Suprapubic skin (tissue), 4 donors: ENCODE data around the gene TBX4. TPM values are rescaled to one million over a fixed set of nuclear protein-coding genes. Genes with fewer than 3 reads are reported as not detected.
"Not testable (repeated sequence)": the region's sequence is repeated elsewhere in the genome, so short reads cannot be mapped to it uniquely, and the experiment has no call there.

Experiments used
- DNase-seq, 2 donors: peaks; one replicate each; pipeline ENCODE4 v3.0.0-alpha.2; 2019; ENCODE audit warnings: low spot score in 2 of 2
- H3K27ac ChIP-seq: fragments of 200-600 bp; sonication (generic); one replicate; pipeline ENCODE4 v1.5.1; 2019
- H3K27me3 ChIP-seq: fragments of 200-600 bp; sonication (generic); one replicate; pipeline ENCODE4 v1.5.1; 2019
- H3K36me3 ChIP-seq: fragments of 200-600 bp; sonication (generic); one replicate; pipeline ENCODE4 v1.5.1; 2019
- H3K4me1 ChIP-seq: fragments of 200-600 bp; sonication (generic); one replicate; pipeline ENCODE4 v1.5.1; 2019
- H3K4me3 ChIP-seq: fragments of 200-600 bp; sonication (generic); one replicate; pipeline ENCODE4 v1.5.1; 2019; ENCODE audit warnings: mild to moderate bottlenecking
- H3K9me3 ChIP-seq: fragments of 200-600 bp; sonication (generic); one replicate; pipeline ENCODE4 v1.5.1; 2019
- EP300 ChIP-seq: sonication (generic); formaldehyde crosslinking; IDR thresholded peaks from one replicate; pipeline ENCODE4 v1.6.1; 2017; ENCODE audit warnings: antibody characterized with exemption
- POLR2A ChIP-seq, 2 donors: fragments of 450-650 bp; IDR thresholded peaks; one replicate each; pipeline ENCODE4 v1.6.1; 2017; ENCODE audit warnings: antibody characterized with exemption in 2 of 2, mild to moderate bottlenecking in 2 of 2, moderate library complexity in 2 of 2
- POLR2AphosphoS5 ChIP-seq, 3 donors: sonication (generic); formaldehyde crosslinking; IDR thresholded peaks; one replicate each; pipeline ENCODE4 v1.6.1; 2017; ENCODE audit warnings: antibody characterized with exemption in 3 of 3
- WGBS: methylation state at CpG from one replicate; pipeline ENCODE4 v1.1.5; 2018; 5-methylcytosine and 5-hydroxymethylcytosine counted together
- total RNA-seq, 4 donors: library from RNA; depleted of rRNA; stranded (reverse); fragments of >200 nt; gene quantifications; one replicate each; pipeline ENCODE4 v1.1.0, GENCODE V29; 2016
- TF ChIP-seq, protein P1 (sequence below), 2 donors: fragments of 200-600 bp in 1 of 2; fragments of 450-650 bp in 1 of 2; sonication (generic) in 1 of 2; IDR thresholded peaks; one replicate each; pipeline ENCODE4 v1.5.1; 2016 to 2019; ENCODE audit warnings: antibody characterized with exemption in 2 of 2, mild to moderate bottlenecking in 1 of 2, moderate library complexity in 1 of 2

The TBX4 gene
- total RNA-seq, 4 donors from 2014 or later: 0.30 to 0.56 TPM; not detected in 2

DNA sequence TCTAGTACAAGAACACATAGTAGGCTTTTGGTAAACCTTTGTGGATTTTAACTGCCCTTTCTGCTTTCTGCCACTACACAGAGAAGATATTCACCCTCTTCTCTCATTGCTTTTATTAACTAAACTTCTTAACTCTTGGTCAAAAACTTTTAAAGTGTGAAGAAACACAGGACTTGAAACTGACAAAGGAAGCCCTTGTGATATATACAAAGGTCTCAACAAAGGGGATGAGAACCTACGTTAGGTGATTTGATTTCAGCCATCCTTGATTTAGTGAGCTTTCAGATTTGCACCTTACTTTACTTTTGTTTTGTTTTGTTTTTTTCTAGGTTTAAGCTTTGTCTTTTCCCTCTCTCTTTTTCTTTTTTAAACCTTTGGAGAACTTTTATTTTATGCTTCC is 66.9 kb downstream of the TBX4 start:
- Histone ChIP-seq H3K27me3 (peaks cover 8% of the 10 kb centered on the region), H3K36me3 (no peaks in the 10 kb centered on the region), H3K4me3 (no peak overlapping the region), H3K4me1 (no peaks in the 10 kb centered on the region), H3K27ac (no peak overlapping the region), H3K9me3 (no peaks in the 10 kb centered on the region)
- WGBS: 67% methylated on average over 1 of the region's 1 CpG
- TF ChIP-seq, protein P1, sequence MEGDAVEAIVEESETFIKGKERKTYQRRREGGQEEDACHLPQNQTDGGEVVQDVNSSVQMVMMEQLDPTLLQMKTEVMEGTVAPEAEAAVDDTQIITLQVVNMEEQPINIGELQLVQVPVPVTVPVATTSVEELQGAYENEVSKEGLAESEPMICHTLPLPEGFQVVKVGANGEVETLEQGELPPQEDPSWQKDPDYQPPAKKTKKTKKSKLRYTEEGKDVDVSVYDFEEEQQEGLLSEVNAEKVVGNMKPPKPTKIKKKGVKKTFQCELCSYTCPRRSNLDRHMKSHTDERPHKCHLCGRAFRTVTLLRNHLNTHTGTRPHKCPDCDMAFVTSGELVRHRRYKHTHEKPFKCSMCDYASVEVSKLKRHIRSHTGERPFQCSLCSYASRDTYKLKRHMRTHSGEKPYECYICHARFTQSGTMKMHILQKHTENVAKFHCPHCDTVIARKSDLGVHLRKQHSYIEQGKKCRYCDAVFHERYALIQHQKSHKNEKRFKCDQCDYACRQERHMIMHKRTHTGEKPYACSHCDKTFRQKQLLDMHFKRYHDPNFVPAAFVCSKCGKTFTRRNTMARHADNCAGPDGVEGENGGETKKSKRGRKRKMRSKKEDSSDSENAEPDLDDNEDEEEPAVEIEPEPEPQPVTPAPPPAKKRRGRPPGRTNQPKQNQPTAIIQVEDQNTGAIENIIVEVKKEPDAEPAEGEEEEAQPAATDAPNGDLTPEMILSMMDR (IDR thresholded peaks at IDR 0.05): no peak
- TF ChIP-seq EP300 (no peak), POLR2A (IDR thresholded peaks at IDR 0.05) (no peak), POLR2AphosphoS5 (IDR thresholded peaks at IDR 0.05) (no peak)
- DNase-seq: no peak

DNA sequence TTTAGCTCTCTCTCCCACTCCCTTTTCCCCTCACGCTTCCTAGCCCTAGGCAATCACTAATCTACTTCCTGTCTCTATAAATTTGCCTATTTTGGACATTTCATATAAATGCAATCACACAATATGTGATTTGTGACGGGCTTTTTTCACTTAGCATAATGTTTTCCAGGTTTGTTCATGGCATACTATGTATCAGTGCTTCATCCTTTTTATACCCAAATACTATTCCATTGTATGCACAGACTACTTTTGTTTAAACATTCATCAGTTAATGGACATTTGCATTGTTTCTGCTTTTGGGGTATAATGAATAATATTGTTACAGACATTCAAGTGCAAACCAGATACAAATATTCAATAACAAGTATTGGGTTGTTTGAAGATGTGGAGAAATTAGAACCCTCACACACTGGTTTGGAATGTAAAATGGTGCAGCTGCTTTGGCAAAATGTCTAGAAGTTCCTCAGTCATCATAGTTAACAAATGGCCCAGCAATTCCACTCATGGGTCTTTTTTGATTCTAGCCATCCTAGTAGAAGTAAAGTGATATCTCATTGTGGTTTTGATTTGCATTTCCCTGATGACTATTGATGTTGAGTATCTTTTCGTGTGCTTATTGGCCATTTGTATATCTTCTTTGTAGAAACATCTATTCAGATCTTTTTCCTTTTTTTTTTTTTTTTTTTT is 67.7 kb downstream of the TBX4 start:
- TF ChIP-seq, protein P1 (IDR thresholded peaks at IDR 0.05): no peak
- TF ChIP-seq EP300 (no peak), POLR2A (IDR thresholded peaks at IDR 0.05) (no peak)
- Histone ChIP-seq H3K4me1 (no peaks in the 10 kb centered on the region), H3K4me3 (no peak overlapping the region), H3K27ac (no peak overlapping the region), H3K9me3 (no peaks in the 10 kb centered on the region), H3K27me3 (peaks cover 8% of the 10 kb centered on the region), H3K36me3 (no peaks in the 10 kb centered on the region)
- 50% methylated on average over 3 of the region's 3 CpGs for WGBS
- no peak for DNase-seq

- Histone ChIP-seq H3K27ac (no peak overlapping the region), H3K27me3 (peaks cover 8% of the 10 kb centered on the region)
- WGBS: 80% methylated on average over 3 of the region's 3 CpGs
Measured at GRCh38 chr17:61520897-61521296, 68.7 kb downstream of the TBX4 start.

DNA sequence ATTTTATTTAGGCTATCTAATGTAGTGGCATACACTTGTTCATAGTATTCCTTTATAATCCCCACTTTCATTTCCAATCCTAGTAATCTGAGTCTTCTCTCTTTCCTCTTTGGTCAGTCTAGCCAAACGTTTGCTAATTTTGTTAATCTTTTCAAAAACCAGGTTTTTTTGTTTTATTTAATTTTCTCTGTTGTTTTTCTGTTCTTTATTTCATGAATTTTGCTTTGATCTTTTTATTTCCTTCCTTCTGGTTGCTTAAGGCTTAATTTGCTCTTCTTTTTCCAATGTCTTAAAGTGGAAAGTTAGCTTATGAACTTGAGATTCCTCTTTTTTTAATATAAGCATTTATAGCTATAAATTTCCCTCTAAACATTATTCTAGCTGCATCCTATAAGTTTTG is 69.9 kb downstream of the TBX4 start:
- Histone ChIP-seq H3K27ac (no peak overlapping the region), H3K4me3 (no peak overlapping the region), H3K36me3 (no peaks in the 10 kb centered on the region), H3K9me3 (no peaks in the 10 kb centered on the region), H3K4me1 (no peaks in the 10 kb centered on the region), H3K27me3 (peaks cover 8% of the 10 kb centered on the region)
- WGBS: 71% methylated on average over 1 of the region's 1 CpG
- DNase-seq: no peak
- TF ChIP-seq EP300 (no peak), POLR2AphosphoS5 (IDR thresholded peaks at IDR 0.05) (no peak), POLR2A (IDR thresholded peaks at IDR 0.05) (no peak)
- TF ChIP-seq, protein P1 (IDR thresholded peaks at IDR 0.05): no peak

More at GRCh38 chr17:61520897-61521296, 68.7 kb downstream of the TBX4 start:
- TF ChIP-seq, protein P1 (IDR thresholded peaks at IDR 0.05): no peak
- TF ChIP-seq POLR2A (IDR thresholded peaks at IDR 0.05) (no peak), POLR2AphosphoS5 (IDR thresholded peaks at IDR 0.05) (no peak), EP300 (no peak)
- Histone ChIP-seq H3K4me1 (no peaks in the 10 kb centered on the region), H3K36me3 (no peaks in the 10 kb centered on the region), H3K4me3 (no peak overlapping the region), H3K9me3 (no peaks in the 10 kb centered on the region)
- DNase-seq: no peak

DNA sequence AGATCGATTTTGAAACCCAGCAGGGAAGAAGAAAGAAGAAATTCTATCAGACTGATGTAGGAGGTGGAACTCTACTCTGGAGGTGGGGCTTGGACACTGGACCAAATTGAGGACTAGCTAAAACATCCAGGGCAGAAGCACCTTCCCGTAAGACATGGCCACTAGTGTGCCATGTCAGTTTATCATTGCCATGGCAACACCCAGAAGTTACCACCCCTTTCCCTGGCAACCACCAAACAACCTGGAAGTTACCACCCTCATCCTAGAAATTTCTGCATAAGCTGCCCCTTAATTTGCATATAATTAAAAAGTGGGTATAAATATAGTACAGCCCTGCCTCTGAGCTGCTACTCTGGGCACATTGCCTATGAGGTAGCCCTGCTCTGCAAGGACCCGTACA is 72.1 kb downstream of the TBX4 start:
- Histone ChIP-seq H3K27me3 (peaks cover 8% of the 10 kb centered on the region), H3K9me3 (no peaks in the 10 kb centered on the region), H3K4me3 (no peak overlapping the region), H3K36me3 (no peaks in the 10 kb centered on the region), H3K27ac (no peak overlapping the region), H3K4me1 (no peaks in the 10 kb centered on the region)
- no peak for TF ChIP-seq POLR2AphosphoS5 (IDR thresholded peaks at IDR 0.05)
- no peak for TF ChIP-seq POLR2A (IDR thresholded peaks at IDR 0.05)
- WGBS: 72% methylated on average over 3 of the region's 3 CpGs
- DNase-seq: no peak

- not testable (repeated sequence) for H3K36me3 ChIP-seq, DNase-seq, H3K27ac ChIP-seq, H3K4me1 ChIP-seq, H3K27me3 ChIP-seq, H3K9me3 ChIP-seq, H3K4me3 ChIP-seq
- WGBS: 94% methylated on average over 2 of the region's 2 CpGs
Measured at GRCh38 chr17:61527441-61527840, 75.2 kb downstream of the TBX4 start.
